Measurements from ENCODE around the gene KRT13. TPM values are rescaled to one million over a fixed set of nuclear protein-coding genes. Genes with fewer than 3 reads are reported as not detected.

The KRT13 gene
- total and polyA plus RNA-seq, 2 experiments from 2014 or later, result not detected

DNA sequence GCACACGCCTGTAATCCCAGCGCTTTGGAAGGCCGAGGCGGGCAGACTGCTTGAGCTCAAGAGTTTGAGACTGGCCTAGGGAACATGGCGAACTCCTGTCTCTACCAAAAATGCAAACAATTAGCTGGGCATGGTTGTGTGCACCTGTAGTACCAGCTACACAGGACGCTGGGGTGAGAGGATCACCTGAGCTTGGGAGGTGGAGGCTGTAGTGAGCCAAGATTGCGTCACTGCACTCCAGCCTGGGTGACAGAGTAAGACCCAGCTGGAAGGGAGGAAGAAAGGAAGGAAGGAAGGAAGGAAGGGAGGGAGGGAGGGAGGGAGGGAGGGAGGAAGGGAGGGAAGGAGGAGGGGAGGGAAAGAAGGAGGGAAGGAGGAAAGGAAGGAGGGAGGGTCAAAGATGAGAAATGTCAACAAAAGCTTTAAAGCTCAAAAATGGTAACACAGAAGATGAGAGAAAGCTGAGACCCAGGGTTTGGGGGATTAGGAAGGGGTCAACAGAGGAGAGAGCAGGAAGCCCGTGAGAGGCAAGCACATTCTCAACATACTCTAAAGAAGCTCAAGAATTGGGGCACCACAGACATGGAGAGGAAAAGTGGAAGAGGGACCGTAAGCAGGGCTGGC, 27.6 kb upstream of the KRT13 start (continued):
- TF ChIP-seq, protein P1, sequence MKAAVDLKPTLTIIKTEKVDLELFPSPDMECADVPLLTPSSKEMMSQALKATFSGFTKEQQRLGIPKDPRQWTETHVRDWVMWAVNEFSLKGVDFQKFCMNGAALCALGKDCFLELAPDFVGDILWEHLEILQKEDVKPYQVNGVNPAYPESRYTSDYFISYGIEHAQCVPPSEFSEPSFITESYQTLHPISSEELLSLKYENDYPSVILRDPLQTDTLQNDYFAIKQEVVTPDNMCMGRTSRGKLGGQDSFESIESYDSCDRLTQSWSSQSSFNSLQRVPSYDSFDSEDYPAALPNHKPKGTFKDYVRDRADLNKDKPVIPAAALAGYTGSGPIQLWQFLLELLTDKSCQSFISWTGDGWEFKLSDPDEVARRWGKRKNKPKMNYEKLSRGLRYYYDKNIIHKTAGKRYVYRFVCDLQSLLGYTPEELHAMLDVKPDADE (IDR thresholded peaks at IDR 0.05), result no peak
- no peak for TF ChIP-seq EZH2 (IDR thresholded peaks at IDR 0.05; ENCODE audit: low read depth, unreplicated experiment)
- no peak for TF ChIP-seq STAT1 (IDR thresholded peaks at IDR 0.05; ENCODE audit: unreplicated experiment)
- no peak for TF ChIP-seq JUNB (IDR thresholded peaks at IDR 0.05; ENCODE audit: unreplicated experiment)

DNA sequence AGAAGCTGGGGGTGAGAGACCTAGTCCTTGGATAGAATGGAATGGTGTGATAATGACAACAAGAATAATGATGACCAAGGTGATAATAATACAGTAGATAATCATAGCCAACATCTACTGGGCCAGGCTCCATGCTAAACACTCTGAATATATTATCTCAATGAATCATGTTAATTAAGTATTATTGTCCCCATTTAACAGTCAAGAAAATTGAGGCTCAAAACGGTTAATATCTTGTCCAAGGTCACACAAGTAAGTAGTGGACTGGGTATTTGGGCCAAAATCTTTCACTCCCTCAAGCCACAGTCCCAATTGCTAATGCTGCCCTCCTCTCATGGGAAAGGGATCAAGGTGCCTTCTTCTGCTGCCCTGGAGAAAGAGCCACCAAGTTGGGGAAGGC, 26.6 kb upstream of the KRT13 start:
- Mint-ChIP-seq H3K36me3 (ENCODE audit: low read depth) (peaks cover 1% of the 10 kb centered on the region; the same call in 2 of the 3 replicates), H3K4me1 (peaks cover 37% of the 10 kb centered on the region), H3K27me3 (ENCODE audit: insufficient read depth, low read depth, poor library complexity) (peaks cover 25% of the 10 kb centered on the region), H3K4me3 (no peak overlapping the region), H3K9me3 (no peaks in the 10 kb centered on the region), H3K27ac (no peak overlapping the region)
- Histone ChIP-seq H3K9me2 (ENCODE audit: insufficient read depth) (no peaks in the 10 kb centered on the region), H4K20me1 (replicated peaks; ENCODE audit: insufficient read depth) (no peaks in the 10 kb centered on the region), H3K27me3 (ENCODE audit: insufficient read depth) (no peaks in the 10 kb centered on the region), H3K27ac (ENCODE audit: low read depth) (no peak overlapping the region), H3K4me1 (ENCODE audit: insufficient read depth) (peaks cover 15% of the 10 kb centered on the region), H3K79me2 (replicated peaks; ENCODE audit: insufficient read depth) (peaks cover 1% of the 10 kb centered on the region; the same call in 1 of the 2 replicates), H2AFZ (no peak overlapping the region), H3F3A (replicated peaks; ENCODE audit: low read depth) (no peaks in the 10 kb centered on the region), H3K4me3 (no peak overlapping the region), H3K36me3 (ENCODE audit: insufficient read depth) (no peaks in the 10 kb centered on the region), H3K4me2 (no peak overlapping the region)
- no peak for DNase-seq (ENCODE audit: low spot score)
- ATAC-seq, result no peak
- no peak for TF ChIP-seq STAT1 (IDR thresholded peaks at IDR 0.05; ENCODE audit: unreplicated experiment)
- no peak for TF ChIP-seq NANOG (IDR thresholded peaks at IDR 0.05; ENCODE audit: borderline replicate concordance)
- no peak for TF ChIP-seq ZNF331 (CRISPR knock-in tag; IDR thresholded peaks at IDR 0.05; ENCODE audit: low read depth)
- no peak for TF ChIP-seq JUNB (IDR thresholded peaks at IDR 0.05; ENCODE audit: unreplicated experiment)
- TF ChIP-seq, protein P2, sequence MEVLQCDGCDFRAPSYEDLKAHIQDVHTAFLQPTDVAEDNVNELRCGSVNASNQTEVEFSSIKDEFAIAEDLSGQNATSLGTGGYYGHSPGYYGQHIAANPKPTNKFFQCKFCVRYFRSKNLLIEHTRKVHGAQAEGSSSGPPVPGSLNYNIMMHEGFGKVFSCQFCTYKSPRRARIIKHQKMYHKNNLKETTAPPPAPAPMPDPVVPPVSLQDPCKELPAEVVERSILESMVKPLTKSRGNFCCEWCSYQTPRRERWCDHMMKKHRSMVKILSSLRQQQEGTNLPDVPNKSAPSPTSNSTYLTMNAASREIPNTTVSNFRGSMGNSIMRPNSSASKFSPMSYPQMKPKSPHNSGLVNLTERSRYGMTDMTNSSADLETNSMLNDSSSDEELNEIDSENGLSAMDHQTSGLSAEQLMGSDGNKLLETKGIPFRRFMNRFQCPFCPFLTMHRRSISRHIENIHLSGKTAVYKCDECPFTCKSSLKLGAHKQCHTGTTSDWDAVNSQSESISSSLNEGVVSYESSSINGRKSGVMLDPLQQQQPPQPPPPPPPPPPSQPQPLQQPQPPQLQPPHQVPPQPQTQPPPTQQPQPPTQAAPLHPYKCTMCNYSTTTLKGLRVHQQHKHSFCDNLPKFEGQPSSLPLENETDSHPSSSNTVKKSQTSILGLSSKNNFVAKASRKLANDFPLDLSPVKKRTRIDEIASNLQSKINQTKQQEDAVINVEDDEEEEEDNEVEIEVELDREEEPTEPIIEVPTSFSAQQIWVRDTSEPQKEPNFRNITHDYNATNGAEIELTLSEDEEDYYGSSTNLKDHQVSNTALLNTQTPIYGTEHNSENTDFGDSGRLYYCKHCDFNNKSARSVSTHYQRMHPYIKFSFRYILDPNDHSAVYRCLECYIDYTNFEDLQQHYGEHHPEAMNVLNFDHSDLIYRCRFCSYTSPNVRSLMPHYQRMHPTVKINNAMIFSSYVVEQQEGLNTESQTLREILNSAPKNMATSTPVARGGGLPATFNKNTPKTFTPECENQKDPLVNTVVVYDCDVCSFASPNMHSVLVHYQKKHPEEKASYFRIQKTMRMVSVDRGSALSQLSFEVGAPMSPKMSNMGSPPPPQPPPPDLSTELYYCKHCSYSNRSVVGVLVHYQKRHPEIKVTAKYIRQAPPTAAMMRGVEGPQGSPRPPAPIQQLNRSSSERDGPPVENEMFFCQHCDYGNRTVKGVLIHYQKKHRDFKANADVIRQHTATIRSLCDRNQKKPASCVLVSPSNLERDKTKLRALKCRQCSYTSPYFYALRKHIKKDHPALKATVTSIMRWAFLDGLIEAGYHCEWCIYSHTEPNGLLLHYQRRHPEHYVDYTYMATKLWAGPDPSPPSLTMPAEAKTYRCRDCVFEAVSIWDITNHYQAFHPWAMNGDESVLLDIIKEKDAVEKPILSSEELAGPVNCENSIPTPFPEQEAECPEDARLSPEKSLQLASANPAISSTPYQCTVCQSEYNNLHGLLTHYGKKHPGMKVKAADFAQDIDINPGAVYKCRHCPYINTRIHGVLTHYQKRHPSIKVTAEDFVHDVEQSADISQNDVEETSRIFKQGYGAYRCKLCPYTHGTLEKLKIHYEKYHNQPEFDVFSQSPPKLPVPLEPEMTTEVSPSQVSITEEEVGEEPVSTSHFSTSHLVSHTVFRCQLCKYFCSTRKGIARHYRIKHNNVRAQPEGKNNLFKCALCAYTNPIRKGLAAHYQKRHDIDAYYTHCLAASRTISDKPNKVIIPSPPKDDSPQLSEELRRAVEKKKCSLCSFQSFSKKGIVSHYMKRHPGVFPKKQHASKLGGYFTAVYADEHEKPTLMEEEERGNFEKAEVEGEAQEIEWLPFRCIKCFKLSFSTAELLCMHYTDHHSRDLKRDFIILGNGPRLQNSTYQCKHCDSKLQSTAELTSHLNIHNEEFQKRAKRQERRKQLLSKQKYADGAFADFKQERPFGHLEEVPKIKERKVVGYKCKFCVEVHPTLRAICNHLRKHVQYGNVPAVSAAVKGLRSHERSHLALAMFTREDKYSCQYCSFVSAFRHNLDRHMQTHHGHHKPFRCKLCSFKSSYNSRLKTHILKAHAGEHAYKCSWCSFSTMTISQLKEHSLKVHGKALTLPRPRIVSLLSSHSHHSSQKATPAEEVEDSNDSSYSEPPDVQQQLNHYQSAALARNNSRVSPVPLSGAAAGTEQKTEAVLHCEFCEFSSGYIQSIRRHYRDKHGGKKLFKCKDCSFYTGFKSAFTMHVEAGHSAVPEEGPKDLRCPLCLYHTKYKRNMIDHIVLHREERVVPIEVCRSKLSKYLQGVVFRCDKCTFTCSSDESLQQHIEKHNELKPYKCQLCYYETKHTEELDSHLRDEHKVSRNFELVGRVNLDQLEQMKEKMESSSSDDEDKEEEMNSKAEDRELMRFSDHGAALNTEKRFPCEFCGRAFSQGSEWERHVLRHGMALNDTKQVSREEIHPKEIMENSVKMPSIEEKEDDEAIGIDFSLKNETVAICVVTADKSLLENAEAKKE (CRISPR knock-in tag; IDR thresholded peaks at IDR 0.05), result no peak
- TF ChIP-seq, protein P3, sequence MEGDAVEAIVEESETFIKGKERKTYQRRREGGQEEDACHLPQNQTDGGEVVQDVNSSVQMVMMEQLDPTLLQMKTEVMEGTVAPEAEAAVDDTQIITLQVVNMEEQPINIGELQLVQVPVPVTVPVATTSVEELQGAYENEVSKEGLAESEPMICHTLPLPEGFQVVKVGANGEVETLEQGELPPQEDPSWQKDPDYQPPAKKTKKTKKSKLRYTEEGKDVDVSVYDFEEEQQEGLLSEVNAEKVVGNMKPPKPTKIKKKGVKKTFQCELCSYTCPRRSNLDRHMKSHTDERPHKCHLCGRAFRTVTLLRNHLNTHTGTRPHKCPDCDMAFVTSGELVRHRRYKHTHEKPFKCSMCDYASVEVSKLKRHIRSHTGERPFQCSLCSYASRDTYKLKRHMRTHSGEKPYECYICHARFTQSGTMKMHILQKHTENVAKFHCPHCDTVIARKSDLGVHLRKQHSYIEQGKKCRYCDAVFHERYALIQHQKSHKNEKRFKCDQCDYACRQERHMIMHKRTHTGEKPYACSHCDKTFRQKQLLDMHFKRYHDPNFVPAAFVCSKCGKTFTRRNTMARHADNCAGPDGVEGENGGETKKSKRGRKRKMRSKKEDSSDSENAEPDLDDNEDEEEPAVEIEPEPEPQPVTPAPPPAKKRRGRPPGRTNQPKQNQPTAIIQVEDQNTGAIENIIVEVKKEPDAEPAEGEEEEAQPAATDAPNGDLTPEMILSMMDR (conservative IDR thresholded peaks at IDR 0.05; ENCODE audit: low read depth in 2 of 2), result no peak
- TF ChIP-seq, protein P1 (IDR thresholded peaks at IDR 0.05), result no peak
- no peak for TF ChIP-seq EZH2phosphoT487 (IDR thresholded peaks at IDR 0.05; ENCODE audit: unreplicated experiment)
- no peak for TF ChIP-seq POLR2AphosphoS5 (IDR thresholded peaks at IDR 0.05; ENCODE audit: low read depth)
